ENCODE data around the gene DNHD1.

DNHD1 gene

GRCh38 chr11:6602096-6602940 is 105.2 kb downstream of the DNHD1 start:
- peak overlapping the region; percentile 75 for H3K9ac ChIP-seq (ENCODE audit: low read length)
- peaks cover 27% of the 10 kb centered on the region for H3K36me3 ChIP-seq (ENCODE audit: control insufficient read depth, low read depth, low read length)
- H3K4me3 ChIP-seq (ENCODE audit: low read length), result peak overlapping the region; percentile 95
- H3K27me3 ChIP-seq (ENCODE audit: control insufficient read depth, insufficient read depth, low read length), result no peaks in the 10 kb centered on the region
- peaks cover 17% of the 10 kb centered on the region for H3K4me1 ChIP-seq (ENCODE audit: control insufficient read depth, low read depth, low read length)
- H3K9me3 ChIP-seq (ENCODE audit: control insufficient read depth, low read depth, low read length), result no peaks in the 10 kb centered on the region
- H3K27ac ChIP-seq (ENCODE audit: low read length), result no peak overlapping the region

DNA sequence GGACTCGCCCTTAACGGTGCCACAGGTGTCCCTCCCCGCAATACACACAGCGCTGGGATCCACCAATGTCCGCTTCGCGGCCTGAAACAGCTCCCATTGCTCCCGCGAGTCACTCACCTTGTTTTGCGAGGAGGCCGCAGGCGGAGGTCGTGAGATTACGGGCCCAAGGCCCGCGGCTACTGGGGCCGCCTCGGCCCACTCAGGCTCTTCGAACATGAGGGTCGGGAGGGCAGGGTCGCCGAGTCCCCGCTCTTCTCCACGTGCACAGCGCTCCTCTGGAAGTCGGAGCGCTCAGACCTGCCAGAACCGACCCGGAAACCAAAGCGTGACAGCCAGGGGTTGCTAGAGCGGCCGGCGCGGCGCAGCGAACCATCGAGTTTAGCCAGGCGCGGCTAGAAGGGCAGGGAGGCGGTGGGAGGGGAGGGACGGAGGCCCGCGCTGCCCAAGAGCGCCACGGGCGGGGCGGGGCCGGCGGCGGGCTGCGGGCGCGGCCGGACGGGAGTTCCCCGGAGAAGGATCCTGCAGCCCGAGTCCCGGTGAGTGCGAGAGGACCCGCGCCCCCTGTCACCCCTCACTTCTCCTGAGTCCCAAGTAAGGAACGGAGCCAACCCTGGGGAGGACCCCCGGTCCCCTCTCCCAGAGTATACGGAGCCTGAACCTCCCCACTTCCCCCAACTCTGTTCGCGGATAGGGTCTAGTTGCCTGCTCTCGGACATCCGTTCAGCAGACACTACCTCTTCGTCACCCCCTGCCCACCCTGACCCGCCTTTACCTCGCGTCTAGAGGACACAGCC is 106.4 kb downstream of the DNHD1 start, which contains the start of the genes ILK and RRP8:
Gene ILK, plus strand, starts transcription at position 488 of the 794 bp plus-strand sequence. CDS start 498 bp downstream, outside the sequence.
Gene RRP8, minus strand, starts transcription at position 330 of the 794 bp plus-strand sequence. Its CDS starts 114 bp downstream, at position 216.
- Histone ChIP-seq H3K9ac (ENCODE audit: low read length) (peak within 1 kb of the TSS; percentile 92), H3K36me3 (ENCODE audit: control insufficient read depth, low read depth, low read length) (peaks cover 32% of the 10 kb centered on the region), H3K9me3 (ENCODE audit: control insufficient read depth, low read depth, low read length) (no peaks in the 10 kb centered on the region), H3K27me3 (ENCODE audit: control insufficient read depth, insufficient read depth, low read length) (no peaks in the 10 kb centered on the region), H3K4me1 (ENCODE audit: control insufficient read depth, low read depth, low read length) (peaks cover 19% of the 10 kb centered on the region), H3K27ac (ENCODE audit: low read length) (peak within 1 kb of the TSS; percentile 72), H3K4me3 (ENCODE audit: low read length) (peak within 1 kb of the TSS; percentile 95)

DNA sequence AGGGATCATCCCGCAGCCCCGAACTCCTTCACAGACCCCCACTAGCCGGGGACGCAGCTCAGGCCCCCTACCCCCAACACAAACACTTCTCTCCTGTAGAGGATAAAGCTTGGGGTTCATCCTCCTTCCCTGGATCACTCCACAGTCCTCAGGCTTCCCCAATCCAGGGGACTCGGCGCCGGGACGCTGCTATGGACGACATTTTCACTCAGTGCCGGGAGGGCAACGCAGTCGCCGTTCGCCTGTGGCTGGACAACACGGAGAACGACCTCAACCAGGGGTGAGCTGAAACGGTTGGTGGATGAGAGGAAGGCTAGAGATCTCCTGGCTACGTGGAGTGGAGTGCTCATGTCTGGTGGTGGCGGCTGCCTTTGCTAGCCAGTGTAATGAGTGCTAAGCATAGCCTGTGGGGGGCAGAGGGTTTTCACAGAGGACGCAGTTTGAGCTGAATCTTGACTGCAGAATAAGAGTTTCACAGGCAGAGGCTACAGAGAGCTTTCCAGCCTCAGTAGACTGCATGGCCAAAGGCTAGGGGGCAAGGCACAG is 107.1 kb downstream of the DNHD1 start:
- Histone ChIP-seq H3K36me3 (ENCODE audit: control insufficient read depth, low read depth, low read length) (peaks cover 37% of the 10 kb centered on the region), H3K27me3 (ENCODE audit: control insufficient read depth, insufficient read depth, low read length) (no peaks in the 10 kb centered on the region), H3K27ac (ENCODE audit: low read length) (peak overlapping the region; percentile 72), H3K4me3 (ENCODE audit: low read length) (peak overlapping the region; percentile 95), H3K4me1 (ENCODE audit: control insufficient read depth, low read depth, low read length) (peaks cover 19% of the 10 kb centered on the region), H3K9ac (ENCODE audit: low read length) (peak overlapping the region; percentile 92), H3K9me3 (ENCODE audit: control insufficient read depth, low read depth, low read length) (no peaks in the 10 kb centered on the region)

GRCh38 chr11:6604790-6605189 is 107.7 kb downstream of the DNHD1 start:
- peaks cover 37% of the 10 kb centered on the region for H3K36me3 ChIP-seq (ENCODE audit: control insufficient read depth, low read depth, low read length)
- peaks cover 19% of the 10 kb centered on the region for H3K4me1 ChIP-seq (ENCODE audit: control insufficient read depth, low read depth, low read length)
- H3K9ac ChIP-seq (ENCODE audit: low read length), result peak overlapping the region; percentile 92
- H3K27ac ChIP-seq (ENCODE audit: low read length), result no peak overlapping the region
- no peaks in the 10 kb centered on the region for H3K9me3 ChIP-seq (ENCODE audit: control insufficient read depth, low read depth, low read length)
- peak overlapping the region; percentile 95 for H3K4me3 ChIP-seq (ENCODE audit: low read length)
- no peaks in the 10 kb centered on the region for H3K27me3 ChIP-seq (ENCODE audit: control insufficient read depth, insufficient read depth, low read length)

- Histone ChIP-seq H3K4me3 (ENCODE audit: low read length) (no peak overlapping the region), H3K9me3 (ENCODE audit: control insufficient read depth, low read depth, low read length) (no peaks in the 10 kb centered on the region), H3K27me3 (ENCODE audit: control insufficient read depth, insufficient read depth, low read length) (no peaks in the 10 kb centered on the region), H3K27ac (ENCODE audit: low read length) (peak overlapping the region; percentile 79), H3K4me1 (ENCODE audit: control insufficient read depth, low read depth, low read length) (peaks cover 19% of the 10 kb centered on the region), H3K9ac (ENCODE audit: low read length) (peak overlapping the region; percentile 57), H3K36me3 (ENCODE audit: control insufficient read depth, low read depth, low read length) (peaks cover 37% of the 10 kb centered on the region)
Measured at GRCh38 chr11:6606471-6607189, 109.5 kb downstream of the DNHD1 start.

DNA sequence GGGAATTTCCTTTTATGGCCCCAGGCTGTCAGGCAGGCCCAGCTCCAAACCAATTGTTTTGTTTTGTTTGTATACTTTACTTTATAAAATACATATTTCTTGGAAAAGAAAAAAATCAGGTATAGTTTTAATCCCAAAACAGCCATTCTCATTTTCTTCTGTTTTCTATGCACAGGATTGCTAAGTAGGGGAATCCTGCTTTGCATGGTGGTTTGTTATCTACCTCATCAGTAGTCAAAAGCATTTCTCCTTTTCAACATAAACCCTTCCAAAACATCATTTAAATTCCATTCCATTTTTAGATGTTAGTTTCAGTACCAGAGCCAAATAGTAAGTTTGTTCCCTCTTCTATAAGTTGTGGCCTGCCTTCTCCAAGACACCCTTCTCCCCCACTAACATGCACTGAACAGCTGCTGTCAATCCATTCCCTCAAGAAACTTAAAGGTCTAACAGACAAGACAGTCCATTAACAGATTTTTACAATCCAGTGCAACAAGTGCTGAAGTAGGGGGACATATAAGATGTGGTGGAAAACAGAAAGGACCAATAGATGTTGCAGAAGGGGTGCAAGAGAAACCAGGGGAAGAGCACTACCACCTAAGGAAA is 110.2 kb downstream of the DNHD1 start:
- no peaks in the 10 kb centered on the region for H3K27me3 ChIP-seq (ENCODE audit: control insufficient read depth, insufficient read depth, low read length)
- peaks cover 17% of the 10 kb centered on the region for H3K4me1 ChIP-seq (ENCODE audit: control insufficient read depth, low read depth, low read length)
- peak overlapping the region; percentile 82 for H3K27ac ChIP-seq (ENCODE audit: low read length)
- H3K4me3 ChIP-seq (ENCODE audit: low read length), result peak overlapping the region; percentile 7
- peaks cover 36% of the 10 kb centered on the region for H3K36me3 ChIP-seq (ENCODE audit: control insufficient read depth, low read depth, low read length)
- peak overlapping the region; percentile 57 for H3K9ac ChIP-seq (ENCODE audit: low read length)
- no peaks in the 10 kb centered on the region for H3K9me3 ChIP-seq (ENCODE audit: control insufficient read depth, low read depth, low read length)

GRCh38 chr11:6608011-6608410 is 110.9 kb downstream of the DNHD1 start:
- H3K27ac ChIP-seq (ENCODE audit: low read length), result no peak overlapping the region
- no peak overlapping the region for H3K4me3 ChIP-seq (ENCODE audit: low read length)
- peaks cover 15% of the 10 kb centered on the region for H3K4me1 ChIP-seq (ENCODE audit: control insufficient read depth, low read depth, low read length)
- H3K36me3 ChIP-seq (ENCODE audit: control insufficient read depth, low read depth, low read length), result peaks cover 36% of the 10 kb centered on the region
- H3K9ac ChIP-seq (ENCODE audit: low read length), result no peak overlapping the region
- H3K27me3 ChIP-seq (ENCODE audit: control insufficient read depth, insufficient read depth, low read length), result no peaks in the 10 kb centered on the region
- no peaks in the 10 kb centered on the region for H3K9me3 ChIP-seq (ENCODE audit: control insufficient read depth, low read depth, low read length)

- Histone ChIP-seq H3K27ac (ENCODE audit: low read length) (no peak overlapping the region), H3K4me1 (ENCODE audit: control insufficient read depth, low read depth, low read length) (peaks cover 15% of the 10 kb centered on the region), H3K9me3 (ENCODE audit: control insufficient read depth, low read depth, low read length) (no peaks in the 10 kb centered on the region), H3K4me3 (ENCODE audit: low read length) (no peak overlapping the region), H3K9ac (ENCODE audit: low read length) (no peak overlapping the region), H3K36me3 (ENCODE audit: control insufficient read depth, low read depth, low read length) (peaks cover 36% of the 10 kb centered on the region), H3K27me3 (ENCODE audit: control insufficient read depth, insufficient read depth, low read length) (no peaks in the 10 kb centered on the region)
Measured at GRCh38 chr11:6608726-6609501, 111.8 kb downstream of the DNHD1 start.

DNA sequence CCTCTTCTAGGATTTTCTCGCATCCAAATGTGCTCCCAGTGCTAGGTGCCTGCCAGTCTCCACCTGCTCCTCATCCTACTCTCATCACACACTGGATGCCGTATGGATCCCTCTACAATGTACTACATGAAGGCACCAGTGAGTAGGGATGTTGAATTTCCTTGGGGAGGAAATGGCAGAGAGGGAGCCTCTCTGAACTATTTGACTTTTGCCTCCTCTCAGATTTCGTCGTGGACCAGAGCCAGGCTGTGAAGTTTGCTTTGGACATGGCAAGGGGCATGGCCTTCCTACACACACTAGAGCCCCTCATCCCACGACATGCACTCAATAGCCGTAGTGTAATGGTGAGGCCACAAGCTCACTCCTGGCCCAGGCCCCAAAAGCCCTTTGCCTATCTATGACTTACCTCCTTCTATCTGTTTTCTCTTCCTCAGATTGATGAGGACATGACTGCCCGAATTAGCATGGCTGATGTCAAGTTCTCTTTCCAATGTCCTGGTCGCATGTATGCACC is 112.5 kb downstream of the DNHD1 start:
- no peaks in the 10 kb centered on the region for H3K27me3 ChIP-seq (ENCODE audit: control insufficient read depth, insufficient read depth, low read length)
- H3K4me3 ChIP-seq (ENCODE audit: low read length), result no peak overlapping the region
- peaks cover 15% of the 10 kb centered on the region for H3K4me1 ChIP-seq (ENCODE audit: control insufficient read depth, low read depth, low read length)
- no peak overlapping the region for H3K9ac ChIP-seq (ENCODE audit: low read length)
- no peak overlapping the region for H3K27ac ChIP-seq (ENCODE audit: low read length)
- peaks cover 36% of the 10 kb centered on the region for H3K36me3 ChIP-seq (ENCODE audit: control insufficient read depth, low read depth, low read length)
- H3K9me3 ChIP-seq (ENCODE audit: control insufficient read depth, low read depth, low read length), result no peaks in the 10 kb centered on the region

- no peaks in the 10 kb centered on the region for H3K9me3 ChIP-seq (ENCODE audit: control insufficient read depth, low read depth, low read length)
- H3K27ac ChIP-seq (ENCODE audit: low read length), result no peak overlapping the region
- H3K4me3 ChIP-seq (ENCODE audit: low read length), result no peak overlapping the region
- no peaks in the 10 kb centered on the region for H3K27me3 ChIP-seq (ENCODE audit: control insufficient read depth, insufficient read depth, low read length)
- no peak overlapping the region for H3K9ac ChIP-seq (ENCODE audit: low read length)
- H3K4me1 ChIP-seq (ENCODE audit: control insufficient read depth, low read depth, low read length), result peaks cover 11% of the 10 kb centered on the region
- H3K36me3 ChIP-seq (ENCODE audit: control insufficient read depth, low read depth, low read length), result peaks cover 36% of the 10 kb centered on the region
Measured at GRCh38 chr11:6610591-6610990, 113.5 kb downstream of the DNHD1 start.

Measured in iPS-18a (cell line).